ENCODE results near the gene HOXD3.

The HOXD3 gene

DNA sequence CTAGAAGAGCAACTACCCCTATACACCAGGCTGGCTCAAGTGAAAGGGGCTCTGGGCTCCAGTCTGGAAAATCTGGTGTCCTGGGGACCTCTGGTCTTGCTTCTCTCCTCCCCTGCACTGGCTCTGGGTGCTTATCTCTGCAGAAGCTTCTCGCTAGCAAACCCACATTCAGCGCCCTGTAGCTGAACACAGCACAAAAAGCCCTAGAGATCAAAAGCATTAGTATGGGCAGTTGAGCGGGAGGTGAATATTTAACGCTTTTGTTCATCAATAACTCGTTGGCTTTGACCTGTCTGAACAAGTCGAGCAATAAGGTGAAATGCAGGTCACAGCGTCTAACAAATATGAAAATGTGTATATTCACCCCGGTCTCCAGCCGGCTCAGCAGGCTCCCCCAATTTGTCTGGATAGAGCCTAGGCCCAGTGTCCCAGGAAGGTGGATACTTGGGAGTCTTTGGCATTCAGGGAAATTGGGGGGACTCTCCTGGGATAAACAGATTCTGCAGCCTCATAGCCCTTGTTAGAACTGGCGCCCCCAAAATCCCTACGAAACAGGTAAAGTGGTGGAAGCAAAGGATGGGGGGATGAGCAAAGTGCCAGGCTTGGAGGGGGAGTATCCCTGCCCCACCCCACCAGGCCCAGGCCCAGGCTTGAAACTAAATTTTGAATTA, 8.2 kb upstream of the HOXD3 start:
- DNase-seq (ENCODE audit: extremely low read depth in 1 of 2, low read depth in 1 of 2), result no peak

DNA sequence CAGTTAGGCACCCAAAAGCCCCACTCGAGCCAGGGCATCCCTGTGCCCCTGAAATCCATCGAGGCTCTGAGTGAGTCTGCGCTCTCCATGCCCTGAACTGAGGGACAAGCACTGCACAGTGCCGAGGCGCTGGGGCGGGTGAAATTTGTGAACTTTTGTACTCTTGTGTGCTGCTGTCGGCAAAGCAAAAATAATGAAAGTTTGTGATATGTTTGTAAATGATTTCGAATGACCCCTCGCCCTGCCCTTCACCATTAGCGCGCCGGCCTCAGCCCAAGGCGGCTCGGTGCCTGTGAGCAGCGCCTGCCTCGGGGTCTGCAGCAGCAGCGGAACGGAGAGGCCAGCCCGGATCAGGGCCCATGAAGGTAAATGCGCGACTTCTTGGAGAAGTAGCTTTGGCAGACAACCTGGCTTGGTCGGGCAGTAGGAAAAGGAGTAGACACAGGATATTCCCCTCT, 7.6 kb upstream of the HOXD3 start:
- no peak for DNase-seq (ENCODE audit: extremely low read depth in 1 of 2, low read depth in 1 of 2)

DNA sequence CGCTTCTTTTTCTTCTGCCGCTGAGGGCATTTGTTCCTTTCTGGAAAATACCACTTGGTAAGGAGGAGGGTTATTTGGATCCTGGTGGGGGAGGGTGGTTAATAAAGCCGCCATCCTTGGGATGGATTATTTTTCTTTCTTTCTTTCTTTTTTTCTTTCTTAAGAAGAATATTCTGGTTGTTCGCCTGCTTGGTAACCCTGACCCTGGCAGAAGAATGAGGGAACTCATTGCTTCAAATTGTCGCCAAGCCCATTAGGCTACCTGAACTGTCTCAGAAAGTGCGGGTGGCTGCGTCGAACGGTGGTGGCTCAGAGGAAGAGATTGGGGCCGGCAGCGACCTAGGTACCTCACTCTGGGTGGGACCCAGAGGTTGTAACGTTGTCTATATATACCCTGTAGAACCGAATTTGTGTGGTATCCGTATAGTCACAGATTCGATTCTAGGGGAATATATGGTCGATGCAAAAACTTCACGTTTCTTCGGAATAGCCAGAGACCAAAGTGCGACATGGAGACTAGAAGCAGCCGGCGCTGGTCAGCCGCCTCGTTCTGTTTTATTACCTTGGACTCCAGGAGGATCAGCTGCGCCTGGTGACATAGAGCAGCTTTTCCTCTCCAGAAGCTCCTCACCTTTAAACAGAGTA, 7.0 kb upstream of the HOXD3 start:
- no peak for DNase-seq (ENCODE audit: extremely low read depth in 1 of 2, low read depth in 1 of 2)

DNA sequence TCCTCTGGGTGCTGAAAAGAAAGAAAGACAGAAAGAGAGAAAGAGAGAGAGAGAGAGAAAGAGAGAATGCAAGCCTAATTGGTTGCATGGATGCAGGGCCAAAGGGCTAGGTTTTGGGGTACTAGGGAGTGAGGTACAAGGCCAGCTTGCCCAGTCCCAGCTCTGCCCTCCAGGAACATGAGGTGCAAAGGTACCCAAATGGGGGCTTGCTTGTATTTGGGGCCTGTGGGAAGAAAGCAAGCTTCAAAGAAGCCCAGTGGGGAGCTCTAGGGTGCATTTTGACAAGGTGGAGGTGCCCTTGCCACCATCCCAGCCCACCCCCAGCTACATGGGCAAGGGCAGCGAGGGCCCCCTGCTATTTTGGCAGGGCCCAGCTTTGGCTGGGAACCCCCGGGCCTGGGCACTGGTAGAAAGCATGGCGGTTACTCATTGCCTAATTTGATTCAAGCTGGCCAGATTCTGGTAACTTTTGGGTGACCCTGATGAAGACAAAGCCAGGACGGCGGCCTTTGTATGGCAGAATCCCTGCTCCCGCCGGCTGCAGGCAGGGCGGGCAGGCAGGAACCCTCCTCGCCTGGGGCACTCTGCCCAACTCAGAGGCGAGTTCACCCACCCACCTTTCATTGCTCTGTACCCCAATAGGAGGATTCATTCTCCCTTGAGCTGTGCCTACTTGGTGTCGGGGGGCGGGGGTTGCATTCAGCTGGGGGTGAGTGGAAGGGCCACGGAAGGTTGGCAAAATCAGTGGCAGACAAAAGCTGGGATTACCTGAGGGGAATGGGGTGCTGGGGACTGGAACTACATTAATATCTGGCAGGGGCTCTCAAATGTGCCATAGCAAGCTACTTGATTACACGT, 6.3 kb upstream of the HOXD3 start:
- no peak for DNase-seq (ENCODE audit: extremely low read depth in 1 of 2, low read depth in 1 of 2)

DNA sequence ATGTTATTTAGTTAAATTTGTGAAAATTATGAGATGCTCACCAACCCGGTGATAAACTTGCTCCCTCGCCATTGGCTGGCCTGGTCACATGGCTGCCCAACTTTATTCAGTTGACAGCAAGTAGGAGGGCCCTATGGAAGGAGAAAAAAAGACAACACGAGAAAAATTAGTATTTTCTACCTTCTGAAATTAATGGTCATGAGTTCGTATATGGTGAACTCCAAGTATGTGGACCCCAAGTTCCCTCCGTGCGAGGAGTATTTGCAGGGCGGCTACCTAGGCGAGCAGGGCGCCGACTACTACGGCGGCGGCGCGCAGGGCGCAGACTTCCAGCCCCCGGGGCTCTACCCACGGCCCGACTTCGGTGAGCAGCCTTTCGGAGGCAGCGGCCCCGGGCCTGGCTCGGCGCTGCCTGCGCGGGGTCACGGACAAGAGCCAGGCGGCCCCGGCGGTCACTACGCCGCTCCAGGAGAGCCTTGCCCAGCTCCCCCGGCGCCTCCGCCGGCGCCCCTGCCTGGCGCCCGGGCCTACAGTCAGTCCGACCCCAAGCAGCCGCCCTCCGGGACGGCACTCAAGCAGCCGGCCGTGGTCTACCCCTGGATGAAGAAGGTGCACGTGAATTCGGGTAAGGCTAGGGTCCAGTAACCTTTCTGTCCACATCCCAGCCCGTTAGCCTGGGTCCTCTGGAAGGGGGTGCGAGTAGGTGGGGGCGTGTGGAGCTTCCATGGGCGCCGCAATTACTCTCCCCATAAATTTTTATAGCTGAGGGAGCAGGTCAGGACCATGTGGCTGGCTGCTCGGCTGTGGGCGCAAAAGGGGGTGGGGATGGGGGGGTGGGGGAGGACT, 5.4 kb upstream of the HOXD3 start, which contains the start of gene HOXD4:
Gene HOXD4 (plus strand): TSS at position 109 of the 846 bp plus-strand sequence. CDS start 84 bp downstream, at position 193.
- no peak for DNase-seq (ENCODE audit: extremely low read depth in 1 of 2, low read depth in 1 of 2)

DNA sequence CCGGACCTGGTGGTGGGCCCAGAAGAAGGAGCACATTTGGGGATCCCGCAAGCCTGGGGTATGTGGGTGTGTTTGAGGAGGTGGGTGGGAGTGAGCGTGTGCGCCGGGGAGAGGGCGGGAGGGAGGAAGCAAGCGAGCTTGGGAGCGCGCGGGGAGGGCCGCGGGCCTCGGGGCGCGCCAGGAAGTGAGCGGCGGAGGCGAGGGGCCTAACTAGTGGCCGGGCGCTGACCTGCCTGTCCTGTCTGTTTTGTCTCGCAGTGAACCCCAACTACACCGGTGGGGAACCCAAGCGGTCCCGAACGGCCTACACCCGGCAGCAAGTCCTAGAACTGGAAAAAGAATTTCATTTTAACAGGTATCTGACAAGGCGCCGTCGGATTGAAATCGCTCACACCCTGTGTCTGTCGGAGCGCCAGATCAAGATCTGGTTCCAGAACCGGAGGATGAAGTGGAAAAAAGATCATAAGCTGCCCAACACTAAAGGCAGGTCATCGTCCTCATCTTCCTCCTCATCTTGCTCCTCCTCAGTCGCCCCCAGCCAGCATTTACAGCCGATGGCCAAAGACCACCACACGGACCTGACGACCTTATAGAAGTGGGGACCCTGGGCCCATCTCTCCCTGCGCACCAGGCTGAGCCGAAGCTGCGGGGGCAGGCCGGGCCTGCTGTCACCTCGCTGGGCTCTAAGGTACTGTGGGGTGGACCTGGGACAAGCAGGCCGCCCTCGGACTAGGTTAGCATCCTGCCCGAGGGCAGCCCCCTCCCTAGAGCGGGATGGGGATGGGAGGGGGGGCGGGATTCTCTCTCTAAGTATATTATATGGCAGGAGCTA, 4.5 kb upstream of the HOXD3 start:
- no peak for DNase-seq (ENCODE audit: extremely low read depth in 1 of 2, low read depth in 1 of 2)

DNA sequence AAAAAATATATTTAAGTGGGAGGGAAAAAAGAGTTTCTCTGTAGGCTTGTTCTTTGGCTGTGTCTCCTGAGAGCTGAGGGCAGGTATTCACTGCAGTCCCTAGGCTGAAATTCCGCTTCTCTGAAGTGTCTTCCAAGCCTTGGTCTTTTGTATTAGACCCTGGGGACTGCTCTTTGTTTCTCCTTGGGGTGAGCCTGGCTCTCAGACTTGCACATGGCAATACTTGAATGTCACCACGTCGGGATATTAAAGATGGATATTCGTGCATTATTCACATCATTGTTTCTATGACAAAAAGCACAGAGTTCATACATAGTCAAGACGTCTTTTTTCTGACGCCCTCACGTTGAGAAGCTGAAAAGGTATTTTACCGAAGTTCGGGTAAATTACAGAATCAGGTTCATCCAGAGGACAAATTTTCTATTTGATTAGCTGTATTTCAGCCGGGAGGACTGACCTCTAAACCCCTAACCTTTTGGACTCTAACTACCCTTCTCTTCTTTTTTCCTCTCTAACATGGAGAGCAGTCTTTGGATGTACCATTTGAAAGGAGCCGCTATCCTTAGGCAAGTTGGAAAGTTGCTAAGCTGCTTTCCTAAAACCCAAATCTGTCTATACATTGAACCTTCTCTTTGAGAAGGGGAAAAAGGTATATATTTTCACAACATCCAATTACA, 2.4 kb upstream of the HOXD3 start:
- DNase-seq (ENCODE audit: extremely low read depth in 1 of 2, low read depth in 1 of 2), result no peak

DNA sequence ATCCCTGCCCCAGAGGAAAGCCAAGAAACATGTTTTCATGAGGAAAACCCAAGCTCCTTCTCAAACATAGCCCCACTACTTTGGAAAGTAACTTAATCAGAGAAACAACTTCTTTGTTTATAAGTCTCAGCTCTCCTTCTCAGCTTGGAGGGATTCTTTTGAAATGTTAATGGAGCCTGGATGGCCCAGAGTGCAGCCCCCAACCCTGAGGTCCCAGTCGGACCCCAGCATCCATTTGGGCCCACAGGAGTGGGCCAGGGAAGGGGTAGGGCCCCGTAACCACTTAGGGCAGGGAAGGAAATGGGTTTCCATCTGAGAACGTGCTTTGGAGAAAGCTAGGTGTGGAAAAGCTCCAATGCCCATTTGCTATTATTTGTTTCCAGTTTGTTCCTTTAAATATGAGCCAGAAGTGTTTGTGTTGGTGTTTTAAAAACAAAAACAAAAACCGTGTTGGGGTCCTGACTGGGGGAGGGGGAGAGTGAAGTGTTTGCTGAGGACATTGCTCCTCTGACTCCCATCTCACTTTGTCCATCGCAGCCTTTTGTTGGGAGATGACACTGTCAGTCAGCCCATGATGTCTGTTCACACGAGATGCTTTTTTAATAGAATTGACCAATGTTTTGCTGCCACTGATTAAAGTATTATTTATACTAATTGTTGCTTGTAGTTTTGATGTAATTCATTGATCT, 1.6 kb upstream of the HOXD3 start:
- no peak for DNase-seq (ENCODE audit: extremely low read depth in 1 of 2, low read depth in 1 of 2)

GRCh38 chr2:176156301-176156806, 753 bp upstream of the HOXD3 start:
- no peak for DNase-seq (ENCODE audit: extremely low read depth in 1 of 2, low read depth in 1 of 2)

DNA sequence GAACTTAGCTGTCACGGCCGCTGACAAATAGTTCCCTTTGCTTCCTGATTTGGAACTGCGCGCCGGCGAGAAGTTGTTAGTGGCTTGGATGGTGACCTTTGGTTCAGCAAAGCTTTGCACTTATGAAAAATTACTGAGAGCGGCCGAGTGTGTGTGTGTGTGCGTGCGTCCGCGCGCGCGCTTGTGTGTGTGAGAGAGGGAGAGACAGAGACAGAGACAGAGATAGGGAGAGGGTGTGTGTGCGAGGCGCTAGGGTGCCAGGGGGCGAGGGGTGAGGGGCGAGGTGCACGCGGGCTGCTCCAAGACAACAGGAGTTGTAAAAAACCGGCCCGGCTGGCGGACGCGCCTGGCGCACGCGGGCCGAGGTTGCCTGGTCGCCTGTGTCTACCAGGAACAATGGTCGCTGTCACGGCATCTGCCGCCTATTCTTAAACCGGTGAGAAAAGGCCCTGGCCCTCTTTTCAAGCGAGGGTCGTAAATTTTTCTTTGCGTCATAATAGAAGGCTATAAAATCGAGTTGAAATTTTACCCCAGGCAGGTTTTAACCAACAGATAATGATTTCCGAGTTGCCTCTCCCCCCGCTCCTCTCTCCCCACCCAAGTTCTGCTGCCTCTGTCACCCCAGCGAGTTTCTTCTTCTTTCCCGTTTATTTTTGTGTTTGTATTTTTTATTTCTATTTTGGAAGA, 535 bp downstream of the HOXD3 start:
- DNase-seq (ENCODE audit: extremely low read depth in 1 of 2, low read depth in 1 of 2), result no peak

GRCh38 chr2:176158186-176158591, 1.1 kb downstream of the HOXD3 start:
- DNase-seq (ENCODE audit: extremely low read depth in 1 of 2, low read depth in 1 of 2), result no peak

GRCh38 chr2:176158855-176159662, 2.0 kb downstream of the HOXD3 start:
- no peak for DNase-seq (ENCODE audit: extremely low read depth in 1 of 2, low read depth in 1 of 2)

DNA sequence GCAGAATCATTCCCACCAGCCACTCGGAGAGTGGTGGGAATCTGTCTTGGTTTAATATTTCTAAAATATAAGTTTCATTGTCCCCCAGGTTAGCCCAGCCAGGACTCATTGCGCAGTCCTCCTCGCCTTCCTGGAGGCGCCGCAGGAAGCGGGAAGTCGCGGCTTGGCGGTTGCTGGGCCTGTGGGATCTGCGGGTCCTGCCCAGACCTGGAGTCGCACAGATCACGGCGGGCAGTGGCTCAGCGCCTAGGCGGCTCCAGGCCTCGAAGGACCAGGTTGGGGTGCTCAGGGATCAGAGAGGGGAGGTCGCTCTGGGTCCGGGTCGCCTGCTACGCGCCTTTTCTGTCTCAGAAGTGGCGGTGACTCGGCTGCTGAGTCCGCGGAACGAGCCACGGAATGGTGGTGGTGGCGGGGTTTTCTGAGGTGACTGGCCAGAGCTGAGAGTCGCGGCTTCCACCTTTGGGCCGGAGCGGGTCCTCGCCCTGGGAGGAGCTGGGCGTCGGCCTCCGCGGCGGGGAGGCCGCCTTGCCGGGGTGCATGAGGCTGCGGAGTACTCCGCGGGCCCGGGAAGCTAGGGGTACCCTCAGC, 2.6 kb downstream of the HOXD3 start:
- no peak for DNase-seq (ENCODE audit: extremely low read depth in 1 of 2, low read depth in 1 of 2)

DNA sequence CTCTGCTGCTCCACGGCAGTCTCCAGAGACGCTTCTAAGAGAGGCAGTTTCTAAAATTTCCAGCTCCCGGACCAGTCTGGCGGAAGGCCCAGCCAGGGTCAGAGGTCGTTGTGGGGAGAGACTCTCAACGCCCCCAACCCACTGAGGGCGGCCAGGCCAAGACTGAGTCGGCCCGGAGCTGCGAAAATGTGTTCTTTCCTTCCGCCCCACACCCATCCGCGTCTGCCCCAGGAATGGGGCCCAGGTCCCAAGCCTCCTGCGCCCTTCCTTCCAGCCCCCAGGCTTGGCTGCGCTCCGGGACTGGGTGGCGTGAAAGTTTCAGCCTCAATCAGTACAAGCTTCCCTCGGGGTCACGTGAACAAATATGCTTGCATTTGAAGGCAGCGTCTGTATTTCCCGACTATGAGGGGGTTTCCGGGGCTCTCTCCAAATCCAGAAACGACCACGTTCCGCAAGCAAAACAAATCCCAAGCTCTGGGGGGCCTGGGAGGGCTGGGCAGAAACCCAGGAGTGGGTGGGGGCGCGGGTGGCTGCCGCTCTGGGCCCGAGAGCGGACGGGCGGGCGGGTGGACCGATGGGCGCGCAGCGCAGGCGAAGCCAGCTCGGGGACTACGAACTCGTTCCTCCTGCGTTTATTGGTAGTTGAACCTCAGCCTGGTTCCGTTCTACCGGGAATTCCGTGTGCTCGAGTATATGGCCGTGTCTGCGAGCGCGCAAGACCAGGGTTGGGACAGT, 3.3 kb downstream of the HOXD3 start:
- no peak for DNase-seq (ENCODE audit: extremely low read depth in 1 of 2, low read depth in 1 of 2)

GRCh38 chr2:176160986-176161824, 4.1 kb downstream of the HOXD3 start:
- DNase-seq (ENCODE audit: extremely low read depth in 1 of 2, low read depth in 1 of 2), result no peak

All from stimulated activated CD8-positive, alpha-beta memory T cell treated with anti-CD3 and anti-CD28 coated beads, Interleukin-7, amount 100 ng/mL, for 48 hours (primary cell).